Jurkat, Clone E6-1 (cell line): ENCODE measurements around the gene DOCK1.
"Not testable (repeated sequence)": the region's sequence is repeated elsewhere in the genome, so short reads cannot be mapped to it uniquely, and the experiment has no call there.

Source experiments
- DNase-seq: peaks from one replicate; pipeline ENCODE4 v3.0.0-alpha.2; 2011; ENCODE audit warnings: low read depth, low spot score
- H3K4me3 ChIP-seq: 2 replicates; pipeline ENCODE4 v1.5.1; 2011; ENCODE audit warnings: mild to moderate bottlenecking, low read length, control low read depth, moderate library complexity

DOCK1 gene

DNA sequence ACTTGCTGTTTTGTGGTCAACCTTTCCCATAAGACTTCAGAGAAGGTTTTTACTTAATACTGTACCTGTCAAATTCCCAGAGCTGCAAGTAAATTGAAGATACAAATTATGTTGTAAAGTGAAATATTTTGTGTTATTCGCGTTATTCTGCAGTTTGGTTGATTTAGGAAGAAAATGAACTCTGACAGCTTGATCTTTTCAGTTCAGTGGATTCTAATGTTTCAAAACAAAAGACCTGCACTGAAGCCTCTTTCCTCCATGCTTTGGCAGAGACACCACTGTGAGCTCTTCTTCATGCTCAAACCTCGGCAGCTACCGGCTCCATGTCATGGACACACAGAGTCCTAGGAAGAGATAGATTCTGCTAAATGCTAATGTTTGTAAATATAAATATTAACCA lies 366.8 kb downstream of the DOCK1 start:
- no peak for DNase-seq
- H3K4me3 ChIP-seq, result no peak overlapping the region

DNA sequence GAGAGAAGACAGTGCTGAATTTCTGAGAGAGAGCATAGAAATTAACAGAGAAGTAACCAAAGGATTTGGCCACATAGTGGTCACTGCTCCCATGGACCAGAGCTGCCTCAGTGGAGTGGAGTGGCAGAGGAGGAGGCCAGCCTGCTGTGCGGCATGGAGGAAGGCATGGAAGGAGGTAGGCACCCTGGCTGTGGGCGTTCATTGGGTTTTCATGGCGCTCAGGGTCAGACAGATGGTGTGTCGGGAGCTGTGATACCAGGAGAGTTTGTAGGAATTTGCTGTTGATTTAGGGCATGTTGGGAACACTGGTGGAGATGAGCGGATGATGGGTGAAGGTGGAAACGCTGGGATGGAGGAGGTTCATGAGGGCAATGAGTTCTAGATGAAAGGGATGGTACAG lies 370.0 kb downstream of the DOCK1 start:
- no peak overlapping the region for H3K4me3 ChIP-seq
- no peak for DNase-seq

DNA sequence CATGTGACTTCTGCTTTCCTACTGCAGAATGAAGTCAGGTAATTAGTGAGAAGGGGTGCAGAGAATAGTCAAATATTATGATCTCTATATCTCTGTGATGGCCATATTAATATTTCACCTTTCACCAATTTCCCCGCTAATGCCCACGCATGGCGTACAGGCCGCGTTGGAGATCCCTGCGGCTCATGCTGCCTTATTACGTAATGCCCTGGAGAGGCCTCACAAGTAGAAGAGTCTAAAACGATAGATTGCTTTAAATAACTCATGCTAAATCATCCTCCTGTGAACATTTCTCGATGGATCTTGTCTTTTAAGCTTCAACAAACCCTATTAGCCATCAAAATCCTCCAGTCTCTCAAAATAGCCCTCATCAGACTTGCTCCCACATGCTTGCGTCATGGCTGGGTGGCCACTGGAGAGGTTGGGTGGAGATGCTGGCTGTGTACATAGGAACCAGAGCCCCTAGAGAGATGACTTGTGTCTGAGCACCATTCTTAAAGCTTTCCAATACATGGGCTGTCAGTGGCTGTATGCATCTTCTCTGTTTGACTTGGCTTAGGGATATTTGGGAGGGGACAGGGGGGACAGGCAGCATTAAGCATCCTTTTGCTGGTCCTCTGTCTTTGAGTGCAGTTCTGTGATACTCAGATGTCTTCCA lies 370.7 kb downstream of the DOCK1 start:
- no peak for DNase-seq
- H3K4me3 ChIP-seq, result no peak overlapping the region

DNA sequence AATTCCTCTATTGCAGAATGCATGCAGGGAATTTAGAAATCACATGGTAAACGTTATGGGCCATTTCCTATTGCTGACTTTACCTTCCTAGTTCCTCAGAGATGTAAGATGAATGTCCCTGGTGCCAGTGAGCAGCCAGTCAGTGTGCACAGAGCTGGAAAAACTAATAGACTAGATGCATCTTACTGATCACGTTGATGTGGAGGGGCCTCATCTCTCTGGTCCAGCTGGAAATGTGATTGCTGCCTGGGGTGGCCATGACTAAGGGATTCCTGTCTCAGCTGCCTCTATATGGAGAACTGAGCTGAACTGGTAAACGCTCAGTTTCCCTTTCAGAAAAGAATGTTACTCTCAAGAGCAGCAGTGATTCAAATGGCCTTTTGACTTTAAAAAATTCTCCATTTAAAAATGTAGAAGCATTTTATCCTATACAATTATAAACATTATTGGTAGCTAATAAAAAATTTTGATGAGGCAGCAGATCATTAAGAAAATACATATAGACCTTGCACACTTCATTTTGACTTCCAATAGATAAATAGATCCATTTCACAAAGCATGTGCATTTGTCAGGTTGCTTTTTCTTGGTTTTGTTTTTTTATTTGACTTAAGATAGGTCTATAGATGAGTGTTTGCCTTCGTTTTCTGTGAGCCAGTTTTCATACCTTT lies 371.7 kb downstream of the DOCK1 start:
- no peak overlapping the region for H3K4me3 ChIP-seq
- no peak for DNase-seq

DNA sequence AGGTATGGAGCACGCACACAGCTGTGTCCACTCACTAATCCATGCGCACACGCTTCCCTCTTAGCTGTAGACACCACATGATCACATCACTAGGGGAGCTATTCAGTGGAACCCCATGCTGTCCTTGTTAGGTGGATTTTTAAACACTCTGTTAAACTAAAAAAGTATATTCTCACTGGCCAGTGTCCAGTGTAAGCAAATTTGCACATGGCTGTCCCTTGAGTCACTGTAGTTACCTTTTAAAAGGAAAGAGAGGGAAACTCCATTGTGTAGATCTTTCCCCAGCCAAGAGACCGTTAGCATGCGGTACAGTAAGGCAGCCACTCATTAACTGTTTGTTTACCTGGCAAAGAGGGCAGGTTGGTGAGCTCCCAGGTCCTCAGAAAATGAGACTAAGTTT lies 372.8 kb downstream of the DOCK1 start:
- H3K4me3 ChIP-seq, result no peak overlapping the region
- no peak for DNase-seq

DNA sequence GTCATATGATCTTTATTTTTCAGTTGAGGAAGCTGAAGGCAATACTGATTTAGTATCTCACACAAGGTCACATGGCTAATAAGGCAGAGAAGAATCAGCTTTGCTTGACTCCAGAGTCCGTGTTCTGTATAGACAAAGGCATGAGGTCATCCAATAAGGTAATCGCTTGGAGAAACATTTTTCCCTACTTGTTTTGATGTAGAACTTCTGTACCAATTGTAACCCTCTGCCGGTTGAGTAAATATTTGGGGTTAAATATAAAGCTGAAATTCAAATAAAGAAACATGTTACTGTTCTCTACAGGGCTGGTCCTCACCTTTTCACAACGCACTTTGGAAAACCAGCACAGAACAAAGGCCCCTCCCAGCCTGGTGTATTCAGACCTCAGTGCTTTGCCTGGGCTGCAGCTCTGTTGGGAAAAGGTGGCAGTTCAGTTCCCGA lies 374.1 kb downstream of the DOCK1 start:
- H3K4me3 ChIP-seq, result no peak overlapping the region
- no peak for DNase-seq

DNA sequence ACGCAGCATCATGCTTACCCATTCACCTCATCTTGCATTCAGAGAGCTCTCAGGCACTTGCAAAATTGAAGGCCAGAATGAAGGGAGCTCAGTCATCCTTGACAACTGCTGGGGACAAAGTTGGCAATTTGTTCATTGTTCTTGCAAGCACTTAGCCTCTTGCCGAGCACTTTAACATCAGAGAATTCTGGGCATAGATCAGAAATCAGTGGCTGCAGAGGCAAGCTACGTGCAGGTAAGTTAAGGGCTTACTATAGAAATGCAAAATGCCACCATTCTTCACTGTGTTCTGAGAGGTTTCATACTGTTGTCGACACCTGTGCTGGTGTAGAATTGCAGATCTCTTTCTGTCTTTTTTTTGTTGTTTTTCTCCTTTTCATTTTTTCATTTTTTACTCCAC lies 375.2 kb downstream of the DOCK1 start:
- H3K4me3 ChIP-seq, result no peak overlapping the region
- no peak for DNase-seq

DNA sequence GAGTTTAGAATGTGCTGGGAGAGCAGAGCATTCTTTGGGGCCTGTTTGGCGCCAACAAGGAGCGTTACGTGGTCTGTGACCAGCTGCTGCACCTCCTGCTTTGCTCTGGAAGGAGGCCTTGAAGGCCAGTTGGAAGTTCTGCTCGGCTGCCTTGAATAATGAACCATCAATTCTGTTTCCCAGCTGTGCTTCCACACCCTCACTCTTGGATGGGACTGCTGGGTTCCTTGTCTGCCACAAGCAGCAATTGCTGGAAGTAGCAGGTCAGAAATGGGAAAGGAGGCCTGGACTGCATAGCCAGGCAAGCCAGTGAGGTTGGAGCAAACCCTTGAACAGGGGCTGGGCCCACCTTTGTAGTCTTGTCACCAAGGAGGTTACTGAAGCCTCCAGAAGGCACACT lies 377.8 kb downstream of the DOCK1 start:
- no peak overlapping the region for H3K4me3 ChIP-seq
- DNase-seq, result no peak

DNA sequence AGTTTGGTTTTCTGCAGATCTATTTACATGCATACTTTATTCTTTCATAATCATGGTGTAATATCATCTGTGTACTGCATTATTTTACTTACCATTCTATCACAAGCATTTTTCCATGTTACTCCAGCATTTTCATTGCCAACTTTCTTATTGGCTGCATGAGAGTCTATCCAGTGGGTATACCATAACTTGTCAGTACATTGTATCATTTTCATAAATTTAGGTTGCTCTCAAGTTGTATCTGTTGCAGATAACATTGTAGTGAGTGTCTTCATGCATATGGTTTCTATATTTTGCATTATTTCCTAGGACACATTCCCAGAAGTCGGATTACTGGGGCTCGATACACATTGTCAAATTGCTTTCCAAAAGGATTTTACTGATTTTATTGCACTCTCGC lies 378.3 kb downstream of the DOCK1 start:
- no peak overlapping the region for H3K4me3 ChIP-seq
- no peak for DNase-seq

DNA sequence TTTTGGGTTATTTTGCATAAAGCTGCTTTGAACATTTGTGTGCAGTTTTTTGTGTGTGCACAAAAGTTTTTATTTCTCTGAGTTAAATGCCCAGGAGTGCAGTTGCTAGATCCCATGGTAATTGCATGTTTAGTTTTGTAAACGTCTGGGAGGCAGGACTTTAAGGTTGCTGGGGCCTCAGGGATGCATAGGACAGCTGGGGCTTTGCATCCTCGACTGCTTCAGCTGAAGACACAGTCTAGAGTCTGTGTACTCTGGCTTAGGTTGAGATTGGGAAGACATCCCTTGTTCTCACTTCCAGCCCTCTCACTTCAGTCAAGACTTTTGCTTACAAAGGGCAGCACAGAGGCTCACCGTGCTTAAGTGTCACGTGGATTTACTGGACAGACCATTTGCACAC lies 385.6 kb downstream of the DOCK1 start:
- DNase-seq, result no peak
- H3K4me3 ChIP-seq, result no peak overlapping the region

DNA sequence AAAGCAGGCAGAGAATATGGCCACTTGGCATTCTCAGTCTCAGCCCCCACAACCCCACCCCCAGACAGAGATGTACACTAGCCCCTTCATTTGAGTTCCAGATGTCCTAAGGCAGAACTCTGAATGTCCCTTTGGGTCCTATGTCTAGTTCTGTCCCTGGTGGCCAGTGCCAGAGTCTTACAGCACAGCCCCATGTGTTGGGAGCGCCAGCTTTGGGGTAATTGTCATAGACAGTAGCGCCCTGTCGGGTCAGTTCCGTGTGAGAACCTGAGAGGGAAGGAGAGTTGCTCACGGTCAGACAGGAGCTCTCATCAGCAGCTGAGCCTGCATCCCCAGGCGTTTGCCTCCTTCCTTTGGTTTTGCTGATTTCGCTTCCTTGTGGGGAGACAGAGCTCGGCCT lies 386.1 kb downstream of the DOCK1 start:
- no peak for DNase-seq
- no peak overlapping the region for H3K4me3 ChIP-seq

DNA sequence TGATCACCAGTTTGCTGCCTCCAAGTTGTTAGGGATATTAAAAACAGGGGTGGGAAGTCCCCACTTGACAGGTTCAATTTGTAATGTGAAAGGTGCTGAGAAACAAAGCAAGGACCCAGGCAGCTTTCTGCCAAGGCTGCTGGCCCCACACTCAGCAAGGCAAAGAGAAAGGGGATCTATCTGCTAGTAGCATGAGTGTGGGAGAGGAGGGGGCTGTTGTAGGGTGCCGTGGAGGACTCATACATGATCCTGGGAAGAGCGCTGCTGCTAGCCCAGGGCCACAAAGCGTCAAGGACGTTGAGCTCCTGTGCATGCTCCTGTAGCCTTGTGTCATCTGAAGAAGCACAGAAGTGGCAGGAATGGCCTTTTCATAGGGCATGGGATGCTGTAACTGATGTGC lies 387.7 kb downstream of the DOCK1 start:
- DNase-seq, result no peak
- no peak overlapping the region for H3K4me3 ChIP-seq

DNA sequence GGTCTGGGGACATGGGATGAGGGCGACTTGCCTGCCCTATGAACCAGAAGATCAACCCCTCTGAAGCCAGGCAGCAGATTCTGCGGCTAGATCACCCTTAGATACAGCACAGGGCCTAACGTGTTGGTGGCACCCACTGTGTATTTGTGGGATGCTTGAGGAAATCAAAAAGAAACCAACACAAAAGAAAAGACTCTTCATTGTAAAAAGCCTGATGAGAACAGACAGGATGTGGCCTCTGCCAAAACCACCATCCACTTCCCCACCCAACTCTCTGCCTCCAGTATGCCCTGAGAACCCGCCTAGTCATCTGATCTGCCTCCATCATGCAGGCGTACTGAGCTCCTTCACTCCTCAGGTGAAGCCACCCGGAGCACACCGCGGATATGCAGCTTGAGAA lies 388.4 kb downstream of the DOCK1 start:
- peak; percentile 95 for DNase-seq
- H3K4me3 ChIP-seq, result no peak overlapping the region

DNA sequence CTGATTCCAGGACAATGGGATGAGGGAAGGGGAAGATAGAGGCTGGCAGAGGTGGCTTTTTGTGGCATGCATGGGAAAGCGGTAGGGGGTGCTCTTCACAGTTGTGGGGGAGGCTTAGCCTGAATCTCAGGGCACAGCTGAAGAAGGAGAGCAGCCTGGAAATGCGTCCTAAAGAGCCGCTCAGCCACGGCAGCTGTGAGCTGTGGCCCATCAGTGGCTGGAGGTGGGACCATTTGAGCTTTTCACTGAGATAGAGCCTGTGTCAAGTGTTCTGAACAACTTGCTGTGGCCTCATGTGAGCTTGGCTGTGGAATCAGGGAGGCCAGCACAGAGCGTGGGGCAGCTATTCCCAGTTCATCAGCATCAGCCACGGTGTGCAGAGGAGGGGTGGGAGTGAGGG lies 391.5 kb downstream of the DOCK1 start:
- H3K4me3 ChIP-seq, result no peak overlapping the region

DNA sequence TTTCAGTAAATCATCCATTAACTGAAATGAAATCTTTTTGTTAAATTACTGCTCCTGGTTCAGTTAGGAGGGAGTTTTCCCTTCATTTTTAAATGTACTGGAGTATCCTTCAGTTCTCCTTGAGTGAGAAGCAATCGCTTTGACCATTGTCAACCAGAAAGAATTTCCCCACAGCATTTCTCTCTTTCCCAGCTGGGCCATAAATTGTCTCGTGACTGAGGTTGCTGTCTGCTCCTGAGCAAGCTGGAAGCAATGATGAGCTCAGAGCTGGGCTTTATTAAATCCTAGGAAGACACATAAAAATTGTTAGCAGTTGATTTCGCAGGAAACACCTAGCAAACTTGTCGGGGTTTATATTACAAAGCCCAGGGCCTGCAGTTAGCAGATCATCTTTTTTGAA lies 393.2 kb downstream of the DOCK1 start:
- no peak for DNase-seq
- no peak overlapping the region for H3K4me3 ChIP-seq

More for the DNA sequence above, 391.5 kb downstream of the DOCK1 start:
- no peak for DNase-seq

DNA sequence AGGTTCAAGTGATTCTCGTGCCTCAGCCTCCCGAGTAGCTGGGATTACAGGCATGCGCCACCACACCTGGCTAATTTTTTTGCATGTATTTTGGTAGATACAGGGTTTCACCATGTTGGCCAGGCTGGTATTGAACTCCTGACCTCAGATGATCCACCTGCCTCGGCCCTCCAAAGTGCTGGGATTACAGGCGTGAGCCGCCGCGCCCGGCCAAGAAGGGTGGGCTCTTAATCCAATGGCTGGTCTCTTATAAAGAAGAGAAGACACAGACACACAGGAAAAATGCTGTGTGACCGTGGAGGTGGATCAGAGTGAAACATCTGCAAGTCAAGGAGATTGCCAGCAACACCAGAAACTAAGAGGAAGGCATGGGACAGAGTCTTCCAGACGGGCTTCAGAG lies 394.0 kb downstream of the DOCK1 start:
- DNase-seq, result not testable (repeated sequence)

DNA sequence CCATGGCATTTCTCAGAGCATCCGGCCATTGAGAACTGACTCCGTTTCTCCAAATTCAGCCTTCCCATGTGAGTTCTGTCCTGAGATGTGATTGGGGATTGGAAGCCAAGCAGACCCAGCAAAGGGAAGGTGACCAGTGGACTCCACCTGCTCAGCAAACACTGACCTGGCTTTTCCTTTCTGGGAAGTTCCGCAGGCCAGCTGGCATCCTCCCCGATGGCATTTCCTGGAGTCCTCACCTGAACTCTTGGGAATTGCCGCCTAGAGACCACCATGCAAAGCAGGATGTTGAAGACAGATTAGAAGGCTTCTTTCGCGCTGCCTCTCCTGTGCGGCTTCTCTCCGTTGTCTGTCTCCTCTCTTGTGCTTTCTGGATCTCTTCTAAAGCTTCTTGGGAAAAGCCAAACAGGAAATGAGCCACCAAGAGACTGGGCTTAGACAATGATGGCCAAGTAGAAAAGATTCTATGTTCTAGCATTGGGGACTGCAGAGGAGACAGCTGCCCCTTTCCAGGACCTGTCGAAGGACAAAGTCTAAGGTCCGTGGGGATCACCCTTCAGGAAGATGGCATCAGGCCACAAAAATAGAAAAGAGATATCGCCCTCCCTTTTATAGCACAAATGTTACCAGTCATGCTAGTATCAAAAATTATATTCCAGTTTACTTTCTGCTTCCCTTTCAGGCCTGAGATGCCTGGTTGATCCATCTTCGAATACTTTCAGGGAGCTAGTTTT lies 394.9 kb downstream of the DOCK1 start:
- no peak overlapping the region for H3K4me3 ChIP-seq
- no peak for DNase-seq

More for the DNA sequence above, 394.0 kb downstream of the DOCK1 start:
- not testable (repeated sequence) for H3K4me3 ChIP-seq

DNA sequence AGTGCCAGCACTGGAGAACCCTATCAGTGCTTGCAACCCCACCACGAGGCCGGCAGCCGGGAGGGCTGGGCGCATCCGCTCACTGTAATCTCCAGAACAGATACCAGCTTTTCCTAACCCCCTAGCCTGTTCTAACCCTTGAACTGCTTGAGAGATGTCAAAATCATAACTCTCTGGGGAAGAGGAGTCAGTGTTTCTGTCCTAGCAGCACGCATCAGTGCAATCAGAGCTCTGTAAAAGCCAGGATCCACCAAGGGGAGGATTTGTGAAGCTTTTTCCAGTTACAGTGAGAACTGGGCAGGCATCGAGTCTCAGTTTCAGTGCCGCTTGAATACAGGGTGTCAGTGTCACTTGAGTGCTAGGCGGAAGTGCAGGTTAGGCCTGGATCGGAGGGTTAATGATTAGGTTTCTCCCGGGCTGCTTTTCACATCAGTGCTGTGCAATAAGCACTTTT lies 395.7 kb downstream of the DOCK1 start:
- no peak overlapping the region for H3K4me3 ChIP-seq
- no peak for DNase-seq

DNA sequence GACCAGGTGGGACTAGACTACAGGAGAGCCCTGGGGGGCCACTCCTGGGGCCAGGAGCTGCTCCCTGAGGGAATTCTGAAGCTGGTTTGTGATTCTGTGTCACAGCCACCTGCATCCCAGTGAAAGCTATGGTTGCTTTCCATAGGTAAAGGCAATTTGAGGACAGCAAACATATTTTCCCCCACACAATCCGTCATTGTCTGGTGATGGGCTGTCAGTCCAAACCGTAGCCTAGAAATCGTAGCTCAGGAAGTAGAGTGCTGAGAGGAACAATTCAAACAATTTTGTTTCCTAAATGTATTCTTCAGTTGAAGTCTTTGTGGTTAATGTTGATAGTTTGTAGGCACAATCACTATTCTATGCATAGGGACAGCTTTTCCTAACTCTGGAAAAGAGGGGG lies 397.1 kb downstream of the DOCK1 start:
- H3K4me3 ChIP-seq, result no peak overlapping the region
- DNase-seq, result no peak

DNA sequence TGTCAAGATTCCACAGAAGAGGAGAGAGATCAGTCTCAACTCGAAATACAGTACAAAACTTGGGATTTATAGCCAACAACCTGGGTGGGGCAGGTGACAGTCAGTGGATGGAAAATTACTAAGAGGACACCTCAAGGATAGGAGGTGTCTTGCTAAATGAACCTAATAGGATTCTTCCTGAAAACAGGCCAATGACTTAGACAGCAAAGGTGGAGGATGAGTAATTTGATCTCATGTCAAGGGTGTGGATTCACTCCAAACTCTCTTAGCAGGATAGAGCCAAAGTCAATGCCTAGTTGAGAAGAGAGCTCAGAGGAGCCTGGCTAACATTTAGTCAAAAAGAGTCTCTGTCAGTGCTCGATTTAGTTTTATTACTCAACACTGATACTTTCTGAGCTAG lies 397.9 kb downstream of the DOCK1 start:
- no peak overlapping the region for H3K4me3 ChIP-seq
- no peak for DNase-seq
